ENCODE results near the gene AMFR. TPM values are rescaled to one million over a fixed set of nuclear protein-coding genes. Genes with fewer than 3 reads are reported as not detected.

Gene AMFR
- total and polyA plus RNA-seq, 2 of the 8 experiments (the other 6 are each of a cell fraction or from before 2014, with no cell fraction given) = 18.6 to 21.7 TPM

DNA sequence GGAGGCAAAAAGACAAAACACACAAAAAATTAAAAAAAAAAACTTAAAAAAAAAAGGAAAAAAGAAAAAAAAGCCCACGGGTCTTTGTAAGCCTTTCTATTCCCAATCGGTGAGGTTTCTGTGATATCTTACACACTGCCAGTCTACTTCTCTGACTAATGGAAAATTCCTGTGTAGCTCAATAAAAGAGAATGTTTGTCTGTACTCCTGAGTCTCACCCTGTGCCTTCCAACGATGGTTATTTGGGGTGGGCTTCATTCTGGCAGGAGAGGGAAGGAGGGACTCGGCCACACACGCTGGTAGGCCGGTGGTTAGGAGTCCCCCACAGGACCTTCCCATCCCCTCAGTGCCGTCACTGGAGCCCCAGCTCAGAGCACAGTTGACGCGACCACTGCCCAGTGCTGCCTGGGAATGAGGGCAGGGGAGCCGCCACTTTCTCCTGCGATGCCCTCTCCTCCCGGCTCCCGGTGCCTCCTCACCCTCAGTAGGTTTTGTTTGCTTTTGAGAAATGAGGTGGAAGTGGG is 68.0 kb downstream of the AMFR start (continued):
- TF ChIP-seq BRCA1 (IDR thresholded peaks at IDR 0.05; ENCODE audit: low read depth, low read length) = no peak
- TF ChIP-seq RXRA (IDR thresholded peaks at IDR 0.05; ENCODE audit: insufficient read depth, low read depth, low read length) = no peak
- TF ChIP-seq, protein P1, sequence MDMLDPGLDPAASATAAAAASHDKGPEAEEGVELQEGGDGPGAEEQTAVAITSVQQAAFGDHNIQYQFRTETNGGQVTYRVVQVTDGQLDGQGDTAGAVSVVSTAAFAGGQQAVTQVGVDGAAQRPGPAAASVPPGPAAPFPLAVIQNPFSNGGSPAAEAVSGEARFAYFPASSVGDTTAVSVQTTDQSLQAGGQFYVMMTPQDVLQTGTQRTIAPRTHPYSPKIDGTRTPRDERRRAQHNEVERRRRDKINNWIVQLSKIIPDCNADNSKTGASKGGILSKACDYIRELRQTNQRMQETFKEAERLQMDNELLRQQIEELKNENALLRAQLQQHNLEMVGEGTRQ (IDR thresholded peaks at IDR 0.05; ENCODE audit: low read length) = no peak
- no peak for TF ChIP-seq CBX8 (IDR thresholded peaks at IDR 0.05; ENCODE audit: borderline replicate concordance, low read depth, low read length)
- no peak for TF ChIP-seq POLR2AphosphoS5 (IDR thresholded peaks at IDR 0.05; ENCODE audit: low read depth, low read length)
- TF ChIP-seq PHF8 (conservative IDR thresholded peaks at IDR 0.05; ENCODE audit: low read depth, low read length) = no peak
- no peak for TF ChIP-seq EP300 (IDR thresholded peaks at IDR 0.05; ENCODE audit: borderline replicate concordance in 1 of 2, low read depth in 2 of 2, low read length in 2 of 2)
- TF ChIP-seq, protein P2, sequence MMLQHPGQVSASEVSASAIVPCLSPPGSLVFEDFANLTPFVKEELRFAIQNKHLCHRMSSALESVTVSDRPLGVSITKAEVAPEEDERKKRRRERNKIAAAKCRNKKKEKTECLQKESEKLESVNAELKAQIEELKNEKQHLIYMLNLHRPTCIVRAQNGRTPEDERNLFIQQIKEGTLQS (IDR thresholded peaks at IDR 0.05; ENCODE audit: insufficient read depth, low read depth, low read length) = no peak
